GM18909 (cell line): ENCODE data around the gene MICAL3.

Experiments used
- ATAC-seq: cut with Tn5 transposase; IDR thresholded peaks from one replicate; pipeline ENCODE4 v1.9.1; 2021; ENCODE audit warnings: mild to moderate bottlenecking; ENCODE audit not compliant: unreplicated experiment, poor library complexity

MICAL3 gene

DNA sequence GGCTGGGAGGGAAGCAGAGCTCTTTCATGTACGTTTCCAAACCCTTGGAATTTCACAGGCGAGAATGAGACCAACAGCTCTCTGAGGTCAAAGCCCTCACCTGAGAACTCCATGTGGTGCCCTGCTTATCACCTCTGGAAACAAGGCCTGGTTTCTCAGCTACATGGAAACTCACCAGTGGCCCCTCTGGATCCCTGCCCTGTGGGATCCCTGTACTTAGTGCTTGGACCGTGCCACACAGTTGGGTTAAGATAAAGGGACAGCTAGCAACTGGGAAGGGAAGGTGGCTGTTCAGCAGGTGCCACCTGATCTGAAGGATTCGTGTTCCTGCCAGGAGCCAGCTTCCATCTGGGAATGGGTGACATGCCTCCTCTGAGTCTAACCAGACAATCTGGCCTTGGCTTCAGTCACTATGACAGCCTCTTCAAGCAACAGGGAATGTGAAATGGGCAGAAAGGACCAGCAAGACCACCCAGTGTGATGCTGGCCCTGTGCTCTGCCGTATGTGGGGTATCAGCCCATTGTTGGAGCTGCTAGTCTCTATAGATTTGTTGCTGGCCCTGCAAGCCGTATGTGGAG lies 195.8 kb downstream of the MICAL3 start:
- no peak for ATAC-seq

DNA sequence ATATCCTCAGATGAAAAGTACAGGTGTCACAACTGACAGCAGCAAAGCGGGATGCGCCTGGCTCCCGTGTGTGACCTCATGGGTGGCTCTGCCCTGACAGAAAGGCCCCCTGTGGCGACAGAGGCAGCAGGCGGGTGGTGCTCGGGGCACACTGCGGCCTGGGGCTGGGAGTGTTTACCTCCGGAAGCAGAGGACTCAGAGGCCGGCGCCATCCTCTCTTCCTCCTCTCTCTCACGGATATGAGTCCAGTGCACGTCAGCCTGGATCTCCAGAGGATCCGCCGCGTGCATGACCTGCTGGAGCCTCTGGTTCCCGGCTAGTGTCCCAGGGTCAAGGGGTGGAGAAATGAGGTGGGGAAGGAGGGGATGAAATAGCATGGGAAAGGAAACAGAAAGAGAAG lies 196.9 kb downstream of the MICAL3 start:
- ATAC-seq: no peak

DNA sequence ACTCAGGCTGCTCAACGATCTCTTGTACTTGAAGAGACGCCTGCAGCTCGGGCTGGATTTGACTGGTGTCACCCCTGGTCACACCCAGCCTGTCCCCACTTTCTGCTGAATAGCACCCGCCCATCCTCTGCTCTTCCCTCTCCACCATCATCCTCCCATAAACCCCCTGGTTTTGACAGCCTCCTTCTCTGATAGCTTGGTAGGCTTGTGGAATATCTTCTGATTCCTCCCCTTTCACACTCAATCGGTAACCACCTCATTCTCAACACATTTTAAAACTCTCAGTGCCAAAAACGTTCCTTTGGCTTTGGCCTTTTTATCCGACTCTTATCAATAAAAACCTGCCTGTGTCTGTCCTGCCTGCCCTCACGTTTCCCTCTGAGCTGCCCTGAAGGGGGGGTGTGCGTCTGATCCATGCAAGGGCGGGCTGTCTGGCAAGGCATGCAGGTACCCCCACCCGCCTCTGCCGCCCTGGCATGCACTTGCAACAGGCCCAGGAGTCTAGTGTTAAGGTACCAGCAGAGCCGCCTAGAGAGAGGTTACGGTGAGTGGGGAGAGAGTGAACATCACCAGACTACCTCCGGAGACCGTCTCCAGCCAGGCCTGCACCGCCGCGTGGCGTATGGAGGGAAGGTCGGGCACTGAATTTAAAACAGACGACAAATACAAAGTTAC lies 198.3 kb downstream of the MICAL3 start:
- no peak for ATAC-seq

DNA sequence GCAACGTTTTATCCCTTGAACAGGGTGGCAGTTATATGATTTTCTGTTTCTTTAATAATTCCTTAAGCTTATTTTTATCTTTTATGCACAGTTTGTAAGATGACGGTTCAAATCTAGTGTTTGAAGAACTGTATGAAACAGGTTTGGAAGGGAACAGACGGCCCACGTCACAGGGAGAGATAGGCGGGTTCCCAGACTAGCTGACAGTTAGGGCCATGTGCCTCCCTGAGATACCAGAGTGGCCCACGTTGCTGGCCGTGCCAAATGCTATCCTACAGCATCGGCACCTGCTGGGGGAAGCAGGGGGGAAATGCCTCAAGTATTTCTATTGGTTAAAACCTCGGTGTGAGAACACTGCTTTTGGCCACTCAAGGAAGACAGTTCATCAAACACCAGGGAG lies 199.9 kb downstream of the MICAL3 start:
- ATAC-seq: no peak

DNA sequence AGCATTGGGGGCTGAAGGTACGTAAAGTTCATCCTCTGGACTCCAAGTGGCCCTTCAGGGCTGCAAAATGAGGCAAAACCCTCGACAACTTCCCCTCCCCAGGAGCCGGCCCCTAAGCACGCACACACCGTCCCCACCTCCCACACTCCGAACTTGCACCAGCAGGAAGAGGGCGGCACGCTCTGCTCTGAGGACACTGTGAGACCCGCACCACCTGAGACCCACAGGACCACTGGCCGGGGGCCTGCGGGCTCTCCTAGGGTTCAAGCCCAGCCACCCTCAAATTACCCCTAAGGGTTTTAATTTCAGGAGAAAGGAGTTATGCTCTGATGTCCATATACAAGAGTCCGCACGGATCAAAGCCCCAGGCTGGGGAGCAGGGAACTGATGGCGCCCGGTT lies 200.4 kb downstream of the MICAL3 start:
- ATAC-seq: no peak

DNA sequence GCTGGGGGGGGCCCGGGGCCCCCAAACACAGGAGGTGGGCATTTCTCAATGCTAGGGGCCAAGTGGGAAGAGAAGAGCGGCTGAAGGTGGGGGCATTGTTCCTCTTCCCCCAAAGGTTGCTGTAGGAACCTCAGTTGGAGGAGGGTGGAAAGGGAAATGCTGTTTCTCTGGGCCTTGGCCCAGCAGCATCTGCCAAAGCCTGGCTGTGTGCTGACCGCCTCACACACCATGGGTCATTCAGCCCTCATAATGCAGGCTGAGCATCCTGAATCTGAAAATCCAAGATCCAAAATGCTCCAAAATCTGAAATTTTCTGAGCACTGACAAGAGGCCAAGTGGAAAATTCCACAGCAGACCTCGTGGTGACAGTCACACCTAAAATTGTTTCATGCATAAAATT lies 201.1 kb downstream of the MICAL3 start:
- no peak for ATAC-seq

DNA sequence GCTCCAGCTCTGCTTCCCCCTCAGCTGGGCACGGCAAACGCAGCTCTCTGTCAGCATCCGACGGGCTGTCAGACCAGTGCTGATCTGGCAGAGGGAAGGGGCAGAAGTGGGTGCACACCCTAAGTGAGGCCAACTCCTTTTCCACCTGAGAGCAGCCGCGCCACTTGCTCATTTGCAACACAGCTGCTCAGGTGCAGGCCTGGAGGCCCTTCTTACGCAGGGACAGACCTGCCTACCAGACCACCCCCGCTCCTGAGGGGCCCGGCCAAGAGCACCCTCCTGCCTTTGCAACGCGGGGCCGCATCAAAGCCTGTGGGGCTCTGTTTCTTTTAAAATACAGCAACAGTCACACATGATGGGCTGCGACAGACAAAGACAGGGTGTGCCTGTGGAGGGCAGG lies 202.3 kb downstream of the MICAL3 start:
- no peak for ATAC-seq

DNA sequence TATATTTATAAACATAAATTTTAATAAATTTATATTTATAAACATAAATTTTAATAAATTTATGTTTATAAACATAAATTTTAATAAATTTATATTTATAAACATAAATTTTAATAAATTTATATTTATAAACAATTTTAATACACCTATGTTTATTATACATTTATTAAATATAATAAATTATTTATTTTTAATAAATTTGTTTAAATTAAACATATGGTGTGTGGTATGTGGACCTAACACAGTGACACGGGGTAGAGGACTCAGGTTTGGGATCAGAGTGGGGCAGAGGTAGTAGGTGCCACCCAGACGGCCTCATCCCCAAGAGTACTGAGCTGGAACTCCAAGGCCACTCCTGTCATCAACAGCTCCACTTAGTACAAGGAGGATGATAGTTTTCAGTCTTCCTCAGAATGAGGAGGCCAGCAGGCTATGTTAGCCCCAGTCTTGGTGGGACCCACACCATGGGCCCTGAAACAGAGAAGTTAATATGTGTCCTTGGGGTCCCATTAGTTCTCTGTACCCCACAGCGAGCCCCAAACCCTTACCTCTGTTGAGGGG lies 203.4 kb downstream of the MICAL3 start:
- ATAC-seq: no peak

DNA sequence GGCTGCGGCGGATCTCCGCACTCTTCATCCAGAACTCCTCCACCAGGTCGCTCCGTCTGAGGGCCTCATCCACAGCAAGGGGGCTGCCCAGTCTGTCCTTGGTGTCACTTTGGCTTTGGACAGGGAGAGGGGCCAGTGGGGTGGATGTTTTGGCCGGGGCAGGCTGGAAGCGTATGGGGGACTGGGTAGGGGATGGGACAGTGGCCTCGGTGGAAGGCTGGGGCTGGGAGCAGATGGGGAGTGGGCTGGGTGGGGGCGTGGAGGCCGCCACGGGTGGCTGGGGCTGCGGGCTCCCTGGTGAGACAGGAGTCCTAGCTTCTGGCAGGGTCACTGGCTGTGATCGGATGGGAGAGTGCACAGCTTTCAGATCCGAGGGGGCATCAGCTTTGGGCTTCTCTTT lies 205.7 kb downstream of the MICAL3 start:
- no peak for ATAC-seq

DNA sequence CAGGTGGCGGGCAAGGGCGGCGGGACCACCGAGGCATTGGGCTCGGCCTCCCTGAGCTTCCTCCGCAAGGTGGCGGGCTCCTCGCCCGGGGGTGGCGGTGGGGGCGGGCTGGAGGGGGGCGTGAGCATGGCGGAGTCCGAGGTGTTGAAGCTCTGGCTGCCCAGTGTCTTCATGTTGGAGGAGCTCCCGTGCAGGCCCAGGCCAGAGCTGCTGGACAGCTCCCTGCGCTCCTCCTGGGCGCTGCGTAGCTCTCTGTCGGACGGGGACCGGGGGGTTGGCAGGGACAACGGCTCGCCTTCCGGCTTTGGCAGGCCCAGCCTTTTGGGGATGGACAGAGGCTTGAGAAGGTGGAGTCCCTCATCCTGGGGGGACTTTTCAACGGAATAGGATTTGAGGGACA lies 206.2 kb downstream of the MICAL3 start:
- ATAC-seq: no peak

DNA sequence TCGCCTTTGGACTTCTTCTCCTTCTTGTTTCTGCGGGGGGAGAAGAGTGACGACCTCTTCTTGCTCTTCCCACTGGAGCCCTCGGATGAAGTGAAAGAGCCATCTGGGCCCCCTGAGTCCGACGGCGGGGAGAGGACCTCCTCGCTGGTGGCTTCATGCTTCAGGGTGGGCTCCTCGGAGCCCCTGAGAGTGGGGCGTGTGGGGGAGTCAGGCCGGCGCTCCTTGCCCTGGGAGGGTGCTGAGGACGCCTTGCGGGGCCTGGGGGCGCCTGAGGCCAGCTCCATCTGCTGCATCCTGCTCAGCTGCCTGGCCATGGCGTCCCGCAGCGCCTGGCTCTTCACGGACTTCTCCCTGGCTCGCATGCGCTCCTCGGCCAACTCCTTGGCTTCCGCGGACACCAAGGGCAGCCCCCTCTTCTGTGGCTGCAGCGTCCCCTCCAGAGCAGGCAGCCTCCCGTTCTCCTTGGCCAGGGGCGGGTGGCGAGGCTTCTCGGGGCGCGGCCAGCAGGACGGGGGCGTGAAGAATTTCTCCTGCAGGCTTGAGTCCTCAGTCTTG lies 206.8 kb downstream of the MICAL3 start:
- ATAC-seq: no peak

DNA sequence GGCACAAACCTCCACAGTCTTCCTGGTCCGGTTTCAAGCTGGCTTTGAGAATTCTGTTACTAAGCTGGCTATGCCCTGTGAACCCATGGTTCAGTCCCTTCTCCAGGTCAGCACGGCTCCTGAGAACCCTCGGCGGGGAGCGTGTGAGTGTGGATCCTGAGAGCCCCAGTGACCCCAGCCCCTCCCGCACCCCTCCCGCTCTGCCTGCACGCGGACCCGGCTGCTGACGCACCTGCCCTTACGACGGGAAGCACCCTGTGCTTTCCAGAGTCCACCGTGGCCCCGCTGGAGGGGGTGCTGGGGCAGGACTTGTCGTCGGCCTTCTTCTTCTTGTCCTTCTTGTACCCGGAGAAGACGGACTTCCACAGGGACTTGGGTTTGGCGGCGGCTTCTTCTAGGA lies 207.3 kb downstream of the MICAL3 start:
- no peak for ATAC-seq

DNA sequence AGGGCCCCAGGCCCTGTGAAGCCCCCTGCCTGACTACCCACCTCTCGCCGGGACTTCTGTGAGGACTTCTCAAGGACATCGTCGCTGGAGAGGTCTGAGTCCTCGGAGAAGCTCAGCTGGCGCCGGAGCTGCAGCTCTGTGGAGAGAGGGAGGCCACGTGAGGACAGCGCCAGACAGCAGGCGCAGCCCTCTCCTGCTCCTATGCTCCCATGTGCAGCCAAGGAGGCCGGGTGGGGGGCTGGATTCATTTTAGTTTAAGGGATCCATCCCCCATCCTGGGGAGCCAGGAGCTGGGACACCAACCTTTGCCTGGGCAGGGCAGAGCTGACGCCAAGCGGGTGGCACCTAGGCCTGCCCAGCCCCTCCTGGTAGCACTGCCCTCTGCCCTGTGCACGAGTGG lies 207.7 kb downstream of the MICAL3 start:
- ATAC-seq: no peak

DNA sequence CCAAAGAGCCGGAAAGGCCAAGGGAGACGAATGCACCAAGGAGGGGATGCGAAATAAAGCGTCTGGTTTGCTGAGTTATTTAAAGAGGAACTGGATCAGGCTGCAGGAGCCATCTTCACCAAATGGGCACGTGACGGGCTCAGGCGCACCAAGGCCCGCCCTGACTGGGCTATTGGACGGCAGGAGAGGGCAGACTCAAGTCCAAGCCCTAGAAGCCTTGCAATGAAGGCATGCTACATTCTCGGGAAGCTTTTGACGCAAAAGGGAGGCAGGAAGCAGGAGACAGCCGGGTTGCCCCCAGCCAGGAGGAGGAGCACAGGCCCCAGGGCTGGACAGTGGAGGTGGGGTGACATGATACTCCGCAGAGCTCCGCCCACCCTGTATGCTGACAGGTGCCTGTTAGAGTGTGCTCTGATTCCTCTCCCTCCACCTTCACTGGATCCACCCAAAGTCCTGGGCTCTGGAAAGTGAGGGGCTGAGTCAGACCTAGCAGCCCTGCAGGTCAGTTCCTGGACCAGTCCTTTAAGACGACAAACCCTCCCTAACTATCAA lies 208.6 kb downstream of the MICAL3 start:
- no peak for ATAC-seq

DNA sequence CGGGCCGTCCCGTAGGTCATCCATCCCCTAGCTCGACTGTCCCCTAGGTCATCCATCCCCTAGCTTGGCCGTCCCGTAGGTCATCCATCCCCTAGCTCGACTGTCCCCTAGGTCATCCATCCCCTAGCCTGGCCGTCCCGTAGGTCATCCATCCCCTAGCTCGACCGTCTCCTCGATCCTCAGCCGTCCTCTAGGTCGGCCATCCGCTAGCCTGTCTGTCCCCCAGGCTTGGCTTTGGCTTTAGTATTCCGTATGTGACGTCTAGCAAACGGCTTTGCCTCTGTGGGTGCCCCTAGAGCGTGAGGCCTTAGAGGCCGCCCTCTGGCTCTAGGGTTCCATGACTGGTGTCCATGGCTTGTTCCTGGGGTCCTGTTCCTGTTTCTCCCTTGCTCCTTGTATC lies 209.5 kb downstream of the MICAL3 start:
- no peak for ATAC-seq

DNA sequence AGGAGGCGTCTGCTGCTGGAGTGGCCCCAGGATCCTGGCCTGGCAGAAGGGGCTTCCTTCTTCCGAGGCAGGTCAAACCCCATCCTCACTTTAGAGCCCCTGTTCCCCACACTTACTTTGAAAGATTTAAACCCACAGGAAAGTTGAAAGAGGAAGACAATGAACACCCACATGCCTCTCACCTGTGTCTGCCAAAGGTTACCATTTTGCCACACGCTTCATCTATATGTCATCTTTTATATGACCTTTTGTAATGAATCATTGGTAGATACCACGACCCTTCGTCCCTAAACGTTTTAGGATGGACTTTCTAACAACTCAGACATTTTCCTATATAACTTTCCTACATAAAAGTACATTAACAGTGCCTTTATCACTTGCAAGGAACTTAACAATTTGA lies 210.3 kb downstream of the MICAL3 start:
- ATAC-seq: no peak

DNA sequence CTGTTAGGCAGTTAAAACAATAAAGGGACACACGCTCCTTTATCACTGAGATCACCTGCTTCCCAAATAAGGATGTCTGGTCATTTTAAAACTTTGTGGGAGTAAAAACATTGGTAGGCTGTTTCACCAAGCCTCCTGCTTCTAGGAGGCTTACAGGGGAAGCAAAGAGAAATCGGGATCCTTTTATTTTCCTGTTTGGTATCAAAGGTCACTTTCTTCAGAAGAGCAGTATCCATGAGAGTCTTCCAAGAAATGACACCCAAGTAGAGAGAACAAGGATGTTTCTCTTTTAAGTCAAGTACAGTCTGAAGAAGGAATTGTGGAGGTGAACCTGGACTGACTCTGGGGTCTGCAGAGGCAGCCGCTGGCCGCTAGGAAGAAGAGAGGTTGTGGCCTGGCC lies 213.2 kb downstream of the MICAL3 start:
- ATAC-seq: no peak

DNA sequence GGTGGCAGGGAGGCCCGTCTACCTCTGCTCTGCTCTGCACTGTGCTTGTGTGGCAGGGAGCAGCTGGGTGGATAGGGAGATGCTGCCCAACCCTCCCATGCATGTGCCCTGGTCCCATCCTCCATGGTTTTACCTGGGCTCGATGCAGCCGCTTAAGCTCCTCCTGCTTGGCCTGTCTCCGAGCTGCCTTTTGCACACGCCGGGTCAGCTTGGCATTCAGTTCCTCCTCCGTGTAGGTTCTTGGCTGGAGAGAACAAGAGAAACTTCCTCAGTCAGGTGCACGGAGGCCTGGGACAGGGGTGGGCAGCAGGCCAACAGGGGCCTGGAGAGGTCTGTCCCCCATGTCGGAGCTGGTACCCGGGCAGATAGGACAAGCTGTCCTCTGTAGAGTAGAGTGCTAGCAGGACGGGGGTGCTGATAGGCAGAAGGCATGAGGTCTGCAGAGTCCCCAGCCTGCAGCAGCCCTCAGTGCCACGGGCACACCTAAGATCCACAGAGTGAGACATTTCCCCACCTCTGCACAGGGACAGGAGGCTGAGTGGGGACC lies 213.7 kb downstream of the MICAL3 start:
- no peak for ATAC-seq

DNA sequence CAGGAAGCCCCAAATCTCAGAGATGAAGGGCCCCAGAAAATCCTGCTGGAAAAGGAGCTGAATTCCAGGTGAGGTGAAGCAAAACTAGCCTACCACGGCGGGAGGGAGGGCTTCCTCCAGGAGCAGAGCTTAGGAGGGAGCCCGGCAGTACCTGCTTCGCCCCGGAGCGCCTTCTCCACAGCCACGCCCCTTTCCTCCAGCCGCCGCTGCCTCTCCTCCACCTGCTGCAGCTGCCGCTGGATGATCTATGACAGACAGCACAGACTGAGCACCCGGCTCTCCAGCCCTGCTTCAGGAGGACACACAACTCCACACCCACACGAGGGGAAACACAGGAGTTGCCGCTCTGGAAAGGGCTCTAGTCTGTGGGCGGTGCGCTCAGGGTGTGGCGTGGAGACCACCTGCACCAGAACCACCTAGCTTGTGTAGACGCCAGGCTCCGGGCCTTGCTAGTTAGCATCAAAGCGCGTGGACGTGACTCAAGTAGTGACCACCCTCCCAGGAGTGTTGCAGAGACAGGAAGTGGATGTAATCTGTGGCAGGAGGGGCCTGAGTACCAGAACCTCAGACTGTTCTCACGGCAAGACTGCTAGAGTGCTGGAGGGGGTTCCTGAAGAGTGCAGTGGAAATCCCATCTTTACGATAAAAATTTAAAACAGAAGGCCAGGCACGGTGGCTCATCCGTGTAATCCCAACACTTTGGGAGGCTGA lies 215.5 kb downstream of the MICAL3 start:
- no peak for ATAC-seq

DNA sequence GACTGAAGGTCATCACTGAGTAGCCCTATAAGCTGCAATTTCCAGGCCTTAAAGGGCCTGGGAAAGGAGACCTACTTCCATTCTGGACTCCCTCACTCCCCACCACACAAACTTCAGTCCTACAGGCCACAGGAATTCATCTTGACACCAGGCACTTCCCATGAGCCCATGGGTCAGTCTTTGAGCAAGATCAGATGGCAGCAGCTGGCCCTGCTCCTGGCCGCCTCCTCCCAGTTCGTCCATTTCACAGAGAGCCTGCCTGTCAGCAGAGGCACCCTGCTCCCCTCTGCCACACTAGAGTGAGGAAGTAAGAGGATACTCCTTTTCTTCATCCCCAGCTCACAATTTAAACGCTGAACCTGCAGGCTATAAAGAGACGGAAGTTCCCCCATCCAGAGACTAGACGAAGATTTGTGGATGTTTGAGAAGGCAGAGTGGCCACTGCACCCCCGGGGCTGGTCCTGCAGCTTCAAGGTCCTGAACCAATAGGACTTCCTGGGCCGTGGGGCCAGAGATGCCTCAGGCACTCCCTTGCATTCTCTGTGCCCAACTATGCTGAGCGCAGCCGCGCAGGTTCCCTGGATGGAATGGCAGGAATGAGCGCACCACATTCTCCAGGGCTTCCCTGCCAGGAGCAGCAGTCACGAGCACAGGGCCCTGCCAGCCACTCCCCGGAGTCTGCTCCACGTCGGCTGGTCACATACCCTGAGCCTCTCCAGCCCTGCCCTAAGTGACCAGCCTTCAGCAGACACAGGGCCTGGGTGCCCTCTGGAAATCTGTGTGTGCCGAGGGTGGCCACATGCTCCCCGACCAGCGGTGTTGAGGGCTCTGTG lies 216.6 kb downstream of the MICAL3 start:
- no peak for ATAC-seq
